PC-3 (cell line): ENCODE data around the gene MYOF.

Source experiments
- EZH2 ChIP-seq: fragments of 300-600 bp; sonication (generic); IDR thresholded peaks from one replicate; pipeline ENCODE4 v1.6.1; 2017; ENCODE audit warnings: antibody characterized with exemption, mild to moderate bottlenecking, low read length; ENCODE audit not compliant: unreplicated experiment
- EZH2phosphoT487 ChIP-seq: fragments of 300-600 bp; sonication (generic); IDR thresholded peaks from 2 replicates; pipeline ENCODE4 v1.6.1; 2018; ENCODE audit warnings: mild to moderate bottlenecking, antibody characterized with exemption, low read length, borderline replicate concordance
- TF ChIP-seq, protein P1 (sequence below): fragments of 300-600 bp; sonication (generic); conservative IDR thresholded peaks from 2 replicates; pipeline ENCODE4 v1.5.1; 2017; ENCODE audit warnings: antibody characterized with exemption, low read depth, mild to moderate bottlenecking, low read length

DNA sequence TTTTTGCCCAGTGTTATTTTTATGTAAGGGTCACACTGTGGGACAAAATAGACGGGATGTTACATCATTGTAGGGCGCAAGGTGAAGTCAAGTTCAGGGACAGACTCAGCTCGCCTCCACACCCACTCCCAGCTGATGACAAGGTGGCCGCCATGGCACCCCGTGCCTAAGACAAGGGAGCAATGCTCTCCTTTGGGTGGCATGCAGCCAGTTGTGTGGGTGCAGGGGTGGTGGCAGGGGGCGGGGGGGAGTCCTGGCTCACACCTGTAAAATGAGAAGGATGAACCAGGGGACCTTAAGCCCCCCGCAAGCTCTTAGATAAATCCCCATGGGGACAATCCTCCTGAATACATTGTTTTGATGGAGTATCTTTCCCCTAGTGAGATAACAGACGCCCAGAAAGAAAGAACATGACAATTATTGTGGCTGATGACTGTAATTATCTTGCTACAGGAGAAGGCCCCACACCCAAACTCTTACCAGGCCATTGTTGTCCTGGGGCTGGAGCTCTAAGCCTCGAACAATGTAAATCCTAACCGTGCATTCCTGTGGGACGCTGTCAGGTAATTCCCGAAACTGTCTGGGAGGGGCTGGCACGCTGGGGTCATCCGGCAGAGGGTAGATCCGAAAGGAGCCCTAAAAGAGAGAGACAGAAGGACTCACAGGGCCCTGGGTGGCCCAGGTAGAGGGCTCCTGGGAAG lies 148.7 kb downstream of the MYOF start:
- TF ChIP-seq, protein P1, sequence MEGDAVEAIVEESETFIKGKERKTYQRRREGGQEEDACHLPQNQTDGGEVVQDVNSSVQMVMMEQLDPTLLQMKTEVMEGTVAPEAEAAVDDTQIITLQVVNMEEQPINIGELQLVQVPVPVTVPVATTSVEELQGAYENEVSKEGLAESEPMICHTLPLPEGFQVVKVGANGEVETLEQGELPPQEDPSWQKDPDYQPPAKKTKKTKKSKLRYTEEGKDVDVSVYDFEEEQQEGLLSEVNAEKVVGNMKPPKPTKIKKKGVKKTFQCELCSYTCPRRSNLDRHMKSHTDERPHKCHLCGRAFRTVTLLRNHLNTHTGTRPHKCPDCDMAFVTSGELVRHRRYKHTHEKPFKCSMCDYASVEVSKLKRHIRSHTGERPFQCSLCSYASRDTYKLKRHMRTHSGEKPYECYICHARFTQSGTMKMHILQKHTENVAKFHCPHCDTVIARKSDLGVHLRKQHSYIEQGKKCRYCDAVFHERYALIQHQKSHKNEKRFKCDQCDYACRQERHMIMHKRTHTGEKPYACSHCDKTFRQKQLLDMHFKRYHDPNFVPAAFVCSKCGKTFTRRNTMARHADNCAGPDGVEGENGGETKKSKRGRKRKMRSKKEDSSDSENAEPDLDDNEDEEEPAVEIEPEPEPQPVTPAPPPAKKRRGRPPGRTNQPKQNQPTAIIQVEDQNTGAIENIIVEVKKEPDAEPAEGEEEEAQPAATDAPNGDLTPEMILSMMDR: no peak
- TF ChIP-seq EZH2 (no peak), EZH2phosphoT487 (no peak)
